Measurements from ENCODE around the gene SEC22A.

The SEC22A gene

DNA sequence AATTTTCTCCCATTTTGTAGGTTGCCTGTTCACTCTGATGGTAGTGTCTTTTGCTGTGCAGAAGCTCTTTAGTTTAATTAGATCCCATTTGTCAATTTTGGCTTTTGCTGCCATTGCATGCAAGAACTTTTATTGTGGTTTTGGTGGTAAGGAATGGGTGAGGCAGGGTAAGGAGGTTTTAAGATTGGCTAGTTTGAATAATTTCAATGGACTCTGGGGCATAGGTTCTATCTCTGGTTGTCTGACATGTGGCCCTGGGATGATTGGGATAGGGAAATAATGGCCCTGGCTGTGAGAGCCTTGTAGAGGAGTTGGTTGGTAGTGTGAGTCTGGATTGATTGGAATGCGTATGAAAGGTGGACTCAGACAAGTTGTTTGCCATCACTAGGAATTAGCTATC lies 38.0 kb downstream of the SEC22A start:
- no peak overlapping the region for H3K27ac ChIP-seq
- H3K4me3 ChIP-seq = no peak overlapping the region
- no peak for DNase-seq (ENCODE audit: low spot score)
- no peak for TF ChIP-seq CTCF (IDR thresholded peaks at IDR 0.05)

DNA sequence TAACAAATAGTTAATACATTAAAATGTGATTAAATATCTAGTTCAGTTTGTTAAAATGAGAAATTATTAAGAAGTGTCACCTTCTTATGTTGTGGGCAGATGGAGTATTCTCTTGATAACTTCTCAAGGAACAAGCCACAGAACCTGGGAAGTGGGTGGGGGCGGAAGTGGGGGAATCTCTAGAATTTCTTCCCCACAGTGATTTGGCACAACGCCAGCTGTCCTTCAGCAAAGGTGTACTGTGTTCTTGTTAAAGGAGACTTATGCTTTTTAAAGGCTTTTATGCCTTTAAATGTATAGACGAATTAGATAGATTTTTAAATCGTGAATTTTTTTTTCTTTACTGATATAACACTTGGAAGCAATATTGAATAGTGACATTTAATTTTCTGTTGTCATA lies 42.4 kb downstream of the SEC22A start:
- no peak overlapping the region for H3K4me3 ChIP-seq
- TF ChIP-seq CTCF (IDR thresholded peaks at IDR 0.05) = no peak
- no peak overlapping the region for H3K27ac ChIP-seq
- no peak for DNase-seq (ENCODE audit: low spot score)

DNA sequence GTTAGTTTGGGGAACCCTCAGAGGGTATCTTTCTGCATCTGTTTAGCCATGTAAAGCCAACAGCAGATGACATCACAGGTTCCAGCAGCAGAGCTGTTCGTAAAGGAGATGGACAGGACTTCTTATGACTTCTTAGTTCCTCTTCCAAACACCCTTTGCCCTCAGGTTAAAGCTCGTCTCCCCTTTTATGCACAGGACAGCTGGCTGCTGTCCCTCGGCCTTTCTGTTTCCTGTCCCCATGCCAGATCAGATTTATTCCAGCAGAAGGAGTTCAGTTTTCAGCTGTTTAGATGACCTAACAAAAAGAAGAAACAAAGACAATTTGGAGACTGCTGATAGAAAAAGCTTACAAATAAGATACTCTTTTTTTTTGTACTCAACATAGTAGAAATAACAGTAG lies 45.1 kb downstream of the SEC22A start:
- no peak for DNase-seq (ENCODE audit: low spot score)
- no peak for TF ChIP-seq CTCF (IDR thresholded peaks at IDR 0.05)
- no peak overlapping the region for H3K27ac ChIP-seq
- no peak overlapping the region for H3K4me3 ChIP-seq

GRCh38 chr3:123256256-123256655 lies 54.5 kb downstream of the SEC22A start:
- Histone ChIP-seq H3K4me3 (no peak overlapping the region), H3K27ac (no peak overlapping the region)
- TF ChIP-seq CTCF (IDR thresholded peaks at IDR 0.05) = no peak
- DNase-seq (ENCODE audit: low spot score) = no peak

GRCh38 chr3:123258359-123258758 lies 56.6 kb downstream of the SEC22A start:
- TF ChIP-seq CTCF (IDR thresholded peaks at IDR 0.05) = no peak
- H3K4me3 ChIP-seq = no peak overlapping the region
- no peak for DNase-seq (ENCODE audit: low spot score)
- no peak overlapping the region for H3K27ac ChIP-seq

DNA sequence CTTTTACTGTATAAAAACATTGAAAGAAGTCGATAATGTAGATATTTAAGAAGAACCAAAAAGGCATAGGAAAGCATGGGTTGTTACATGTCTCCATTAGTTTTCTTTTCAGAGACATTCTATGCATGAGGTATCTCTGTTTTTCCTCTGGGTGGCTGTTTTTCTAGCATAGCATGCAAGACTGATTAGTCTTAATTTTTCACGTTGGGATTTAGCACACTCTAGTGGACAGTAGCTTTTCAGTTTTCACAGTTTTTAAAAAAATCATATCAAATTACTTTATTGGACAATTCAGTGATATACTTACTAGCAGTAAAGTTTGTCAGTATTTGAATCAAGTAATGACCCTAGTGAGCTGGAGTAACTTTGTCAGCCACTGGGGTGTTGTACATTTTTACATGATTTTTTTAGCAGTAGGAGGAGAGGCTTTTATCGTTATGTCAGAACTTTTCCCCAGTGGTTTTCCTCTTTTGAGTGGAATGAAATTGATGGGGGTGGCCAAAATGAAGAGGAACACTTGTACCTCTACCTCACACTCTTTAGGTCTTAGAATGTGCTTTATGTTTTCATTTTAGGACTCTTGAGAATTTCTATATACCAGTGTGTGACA lies 57.2 kb downstream of the SEC22A start:
- no peak for DNase-seq (ENCODE audit: low spot score)
- peak; percentile 49 for TF ChIP-seq CTCF (IDR thresholded peaks at IDR 0.05)
- no peak overlapping the region for H3K27ac ChIP-seq
- no peak overlapping the region for H3K4me3 ChIP-seq

DNA sequence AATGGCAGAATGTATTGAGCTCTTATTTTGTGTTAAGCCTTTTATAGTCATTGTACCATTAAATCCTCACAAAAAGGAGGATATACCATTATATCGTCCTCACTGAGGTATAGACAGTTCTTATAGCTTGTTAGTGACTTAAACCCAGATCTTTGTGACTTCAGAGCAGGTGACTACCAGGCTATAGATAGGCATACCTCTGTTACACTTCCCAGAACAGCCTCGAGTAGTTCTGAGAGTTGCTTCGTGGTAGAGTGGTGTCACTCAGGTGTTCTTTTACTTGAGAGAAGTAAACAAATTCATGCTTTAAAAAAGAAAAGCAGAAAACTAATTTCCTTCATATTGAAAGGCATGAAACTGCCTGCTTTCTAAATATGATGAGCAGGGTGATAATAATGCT lies 59.9 kb downstream of the SEC22A start:
- H3K27ac ChIP-seq = no peak overlapping the region
- DNase-seq (ENCODE audit: low spot score) = no peak
- no peak overlapping the region for H3K4me3 ChIP-seq
- no peak for TF ChIP-seq CTCF (IDR thresholded peaks at IDR 0.05)
